Stimulated activated CD4-positive, alpha-beta T cell treated with anti-CD3 and anti-CD28 coated beads, Interleukin-1b, Interleukin-23, amount 100 ng/mL, for 4 hours (primary cell): ENCODE measurements around the gene TACC2.
"Not testable (repeated sequence)": the region's sequence is repeated elsewhere in the genome, so short reads cannot be mapped to it uniquely, and the experiment has no call there.

Experiments
- DNase-seq, 2 donors: peaks; one replicate each; pipeline ENCODE4 v3.0.0-alpha.2; 2020; ENCODE audit warnings: low read depth in 2 of 2

TACC2 gene

GRCh38 chr10:121988361-121989324, at the start of gene TACC2:
Gene TACC2 (plus strand): TSS chr10:121989163. CDS start chr10:122021982, 32,819 bp downstream.
- DNase-seq, result no peak

- DNase-seq, result no peak
Observed at GRCh38 chr10:121941532-121941931, 47.4 kb upstream of the TACC2 start.

- DNase-seq, result no peak
Observed at GRCh38 chr10:121942749-121943416, 46.1 kb upstream of the TACC2 start.

GRCh38 chr10:121947343-121948330, 41.3 kb upstream of the TACC2 start:
- DNase-seq, result no peak

GRCh38 chr10:121949049-121949448, 39.9 kb upstream of the TACC2 start:
- DNase-seq, result no peak

GRCh38 chr10:121949451-121949850, 39.5 kb upstream of the TACC2 start:
- DNase-seq, result no peak

GRCh38 chr10:121952226-121952625, 36.7 kb upstream of the TACC2 start:
- no peak for DNase-seq

GRCh38 chr10:121956111-121957061, 32.6 kb upstream of the TACC2 start:
- no peak for DNase-seq

GRCh38 chr10:121959671-121960070, 29.3 kb upstream of the TACC2 start:
- DNase-seq, result no peak

- DNase-seq, result no peak
Observed at GRCh38 chr10:121961456-121961855, 27.5 kb upstream of the TACC2 start.

- no peak for DNase-seq
Observed at GRCh38 chr10:121965996-121966395, 23.0 kb upstream of the TACC2 start.

- DNase-seq, result not testable (repeated sequence)
Observed at GRCh38 chr10:121969086-121969485, 19.9 kb upstream of the TACC2 start.

GRCh38 chr10:121974019-121974534, 14.9 kb upstream of the TACC2 start:
- DNase-seq, result no peak

GRCh38 chr10:121974535-121975294, 14.2 kb upstream of the TACC2 start, which contains the start of gene NSMCE4A:
Gene NSMCE4A (minus strand): TSS chr10:121975217. CDS start chr10:121975165, 52 bp downstream.
- peak; percentile 63 to 74 for DNase-seq

- DNase-seq, result no peak
Observed at GRCh38 chr10:121975295-121976086, 13.5 kb upstream of the TACC2 start.

- DNase-seq, result no peak
Observed at GRCh38 chr10:121976607-121977006, 12.4 kb upstream of the TACC2 start.

GRCh38 chr10:121978511-121978910, 10.5 kb upstream of the TACC2 start:
- no peak for DNase-seq

GRCh38 chr10:121981346-121981745, 7.6 kb upstream of the TACC2 start:
- DNase-seq, result no peak

GRCh38 chr10:121983852-121984251, 5.1 kb upstream of the TACC2 start:
- no peak for DNase-seq
